Naive thymus-derived CD4-positive, alpha-beta T cell (primary cell): ENCODE data around the gene C5orf52. TPM values are rescaled to one million over a fixed set of nuclear protein-coding genes. Genes with fewer than 3 reads are reported as not detected.
"Not testable (repeated sequence)": the region's sequence is repeated elsewhere in the genome, so short reads cannot be mapped to it uniquely, and the experiment has no call there.

Experiments
- ATAC-seq: fragments of 150-1000 bp; cut with Tn5 transposase; 2 replicates; pipeline ENCODE4 v1.10.0; 2021; ENCODE audit warnings: mild to moderate bottlenecking, moderate library complexity
- CTCF ChIA-PET: fragments of 350-600 bp; sonication (Branson Sonifier 250); formaldehyde crosslinking; loops from one replicate; lab custom pipeline; 2021; ENCODE audit warnings: antibody characterized with exemption; lab: Charles Lee
- POLR2A ChIA-PET: fragments of 350-600 bp; sonication (Branson Sonifier 250); formaldehyde crosslinking; loops from one replicate; lab custom pipeline; 2021; ENCODE audit warnings: antibody characterized with exemption, inconsistent platforms; lab: Charles Lee
- DNase-seq, 9 donors: peaks; one replicate each; pipeline versions ENCODE4 v3.0.0 to v3.0.0-alpha.2; 2020 to 2022; ENCODE audit warnings: mixed read lengths in 1 of 9
- H3K27ac ChIP-seq: one replicate; pipeline ENCODE4 v1.7.0; 2013; ENCODE audit warnings: mild to moderate bottlenecking, low read depth, low read length, moderate library complexity
- H3K27me3 ChIP-seq, 2 donors: one replicate each; pipeline ENCODE4 v1.7.0; 2013; ENCODE audit warnings: low read length in 2 of 2, mild to moderate bottlenecking in 2 of 2, moderate library complexity in 2 of 2; ENCODE audit not compliant: control insufficient read depth in 2 of 2, insufficient read depth in 2 of 2
- H3K36me3 ChIP-seq, 3 experiments: 1 replicate in 2 of 3; 2 replicates in 1 of 3; pipeline ENCODE4 v1.7.0; 2013; ENCODE audit warnings: low read length in 3 of 3, mild to moderate bottlenecking in 3 of 3, moderate library complexity in 1 of 3; ENCODE audit not compliant: insufficient read depth in 3 of 3, control insufficient read depth in 2 of 3
- H3K4me1 ChIP-seq, 2 donors: one replicate each; pipeline ENCODE4 v1.7.0; 2013; ENCODE audit warnings: low read length in 2 of 2, mild to moderate bottlenecking in 2 of 2, moderate library complexity in 1 of 2; ENCODE audit not compliant: control insufficient read depth in 2 of 2, insufficient read depth in 2 of 2
- H3K4me3 ChIP-seq: 2 replicates; pipeline ENCODE4 v1.7.0; 2013; ENCODE audit warnings: mild to moderate bottlenecking, low read length
- H3K9me3 ChIP-seq, 3 experiments: 1 replicate in 2 of 3; 2 replicates in 1 of 3; pipeline ENCODE4 v1.7.0; 2013; ENCODE audit warnings: low read length in 3 of 3; ENCODE audit not compliant: control insufficient read depth in 2 of 3
- H3K27ac Mint-ChIP-seq, 9 donors: one replicate each; pipeline ENCODE4 v1.8.0; 2020 to 2022; ENCODE audit warnings: mixed read lengths in 9 of 9, mild to moderate bottlenecking in 8 of 9, moderate library complexity in 5 of 9, inconsistent platforms in 2 of 9
- H3K27me3 Mint-ChIP-seq, 5 donors: one replicate each; pipeline ENCODE4 v1.8.0; 2021 to 2022; ENCODE audit warnings: mixed read lengths in 5 of 5, mild to moderate bottlenecking in 1 of 5
- H3K36me3 Mint-ChIP-seq, 5 donors: one replicate each; pipeline ENCODE4 v1.8.0; 2020 to 2022; ENCODE audit warnings: mixed read lengths in 5 of 5, mild to moderate bottlenecking in 3 of 5, inconsistent platforms in 1 of 5
- H3K4me1 Mint-ChIP-seq, 7 donors: one replicate each; pipeline ENCODE4 v1.8.0; 2020 to 2022; ENCODE audit warnings: mixed read lengths in 7 of 7, mild to moderate bottlenecking in 3 of 7, inconsistent platforms in 1 of 7
- H3K4me3 Mint-ChIP-seq, 10 donors: one replicate each; pipeline ENCODE4 v1.8.0; 2020 to 2022; ENCODE audit warnings: mild to moderate bottlenecking in 10 of 10, mixed read lengths in 10 of 10, moderate library complexity in 6 of 10, inconsistent platforms in 2 of 10
- H3K9me3 Mint-ChIP-seq, 11 donors: one replicate each; pipeline ENCODE4 v1.8.0; 2020 to 2022; ENCODE audit warnings: mixed read lengths in 11 of 11, mild to moderate bottlenecking in 4 of 11, inconsistent platforms in 1 of 11, moderate library complexity in 1 of 11
- intact Hi-C, 2 donors: fragments of 100-400 bp; cut with micrococcal nuclease; formaldehyde crosslinking; loops; one replicate each; pipeline ENCODE4 v1.15.1; 2023
- polyA plus RNA-seq, 2 donors: library from polyadenylated mRNA; unstranded; fragments of 300-500 nt; fragmentation: Illumina TruSeq; gene quantifications; one replicate each; pipeline ENCODE4 v1.2.3, GENCODE V29; 2021
- total RNA-seq, 6 experiments: library from RNA in 5 of 6; stranded (reverse) in 5 of 6; gene quantifications; 1 replicate in 5 of 6; 2 replicates in 1 of 6; pipeline ENCODE4 v1.2.3 and lab custom pipeline; 2021 to 2026

C5orf52 gene
- total and polyA plus RNA-seq, 7 experiments from 2014 or later, result not detected

DNA sequence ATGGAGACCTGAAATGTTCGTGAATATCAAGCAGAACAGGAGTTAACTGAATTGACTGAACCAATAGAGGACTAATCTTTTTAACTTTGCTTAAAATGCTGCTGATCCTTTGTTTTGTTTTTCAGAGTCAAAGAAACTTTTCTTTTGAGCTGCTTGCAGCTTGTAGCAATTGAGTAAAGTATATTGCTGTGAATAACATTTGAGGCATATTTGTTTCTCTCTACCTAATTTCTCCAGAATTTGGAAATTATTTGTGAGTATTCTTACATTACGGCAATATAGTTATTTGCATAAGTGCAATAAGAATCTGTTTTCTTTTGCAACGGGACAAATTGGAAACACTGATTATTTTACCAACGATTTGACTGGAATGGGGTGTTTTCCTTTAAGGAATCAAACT, 27.3 kb downstream of the C5orf52 start:
- H3K36me3 Mint-ChIP-seq, H3K4me3 ChIP-seq, ATAC-seq, DNase-seq, CTCF ChIA-PET, intact Hi-C loops, H3K27me3 ChIP-seq, H3K4me3 Mint-ChIP-seq, H3K27ac ChIP-seq, H3K9me3 ChIP-seq, H3K27ac Mint-ChIP-seq, H3K4me1 Mint-ChIP-seq, POLR2A ChIA-PET, H3K4me1 ChIP-seq, H3K36me3 ChIP-seq: not testable (repeated sequence)
- Mint-ChIP-seq H3K27me3 (peaks cover 0 to 21% (median 16%) of the 10 kb centered on the region in 5 donors), H3K9me3 (peaks cover 0 to 42% (median 11%) of the 10 kb centered on the region in 11 donors)

DNA sequence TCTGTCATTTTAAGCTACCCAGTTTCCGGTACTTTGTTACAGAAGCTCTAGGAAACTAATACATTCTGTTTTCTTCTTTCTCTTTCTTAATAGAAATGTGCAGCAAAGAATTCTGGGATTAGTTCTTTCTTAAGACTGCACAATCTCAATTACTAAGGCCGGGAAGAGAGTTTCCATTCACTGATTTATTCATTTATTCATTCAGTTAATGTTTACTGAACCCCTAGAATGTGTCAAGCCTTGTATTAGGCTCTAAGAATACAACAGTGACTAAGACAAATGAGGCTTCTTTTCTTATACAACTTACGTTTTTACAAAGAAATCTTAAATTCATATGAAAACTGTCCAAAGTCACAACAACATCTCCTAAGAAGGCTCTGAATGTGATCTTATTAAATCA, 32.4 kb downstream of the C5orf52 start:
- no peak for DNase-seq
- Mint-ChIP-seq H3K27ac (no peak overlapping the region), H3K36me3 (peaks cover 0 to 2% (median 0%) of the 10 kb centered on the region in 5 donors), H3K4me3 (no peak overlapping the region), H3K27me3 (peaks cover 5 to 34% (median 13%) of the 10 kb centered on the region in 5 donors), H3K9me3 (peaks cover 0 to 28% (median 6%) of the 10 kb centered on the region in 11 donors), H3K4me1 (no peaks in the 10 kb centered on the region)
- ChIA-PET POLR2A (no interaction called here), CTCF (no interaction called here)
- Histone ChIP-seq H3K9me3 (no peaks in the 10 kb centered on the region), H3K27me3 (no peaks in the 10 kb centered on the region), H3K4me1 (no peaks in the 10 kb centered on the region), H3K27ac (no peak overlapping the region), H3K36me3 (no peaks in the 10 kb centered on the region), H3K4me3 (no peak overlapping the region)
- intact Hi-C loops, result no loop called here
- no peak for ATAC-seq

DNA sequence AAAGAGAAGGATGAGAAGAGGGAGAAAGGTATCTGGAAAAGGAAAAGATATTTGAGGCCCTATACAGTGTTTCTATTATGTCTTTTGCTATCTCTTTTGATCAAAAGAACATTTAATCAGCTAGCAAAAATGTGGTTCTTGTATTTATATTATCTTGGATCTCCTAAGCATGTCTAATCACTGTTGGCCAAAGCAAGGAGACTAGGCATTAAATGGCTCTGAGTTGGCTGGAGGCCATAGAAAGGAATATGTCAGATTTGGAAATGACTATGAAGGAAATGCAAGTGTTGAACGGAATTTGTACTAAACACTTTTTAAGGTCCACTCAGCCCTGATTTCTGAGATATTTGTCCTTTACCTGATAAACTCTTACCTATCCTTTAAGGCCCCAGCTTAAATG, 37.5 kb downstream of the C5orf52 start:
- Mint-ChIP-seq H3K27me3 (peaks cover 5 to 16% (median 13%) of the 10 kb centered on the region in 5 donors), H3K9me3 (no peaks in the 10 kb centered on the region), H3K4me1 (peaks cover 0 to 3% (median 0%) of the 10 kb centered on the region in 7 donors), H3K36me3 (peaks cover 0 to 3% (median 0%) of the 10 kb centered on the region in 5 donors), H3K27ac (no peak overlapping the region), H3K4me3 (no peak overlapping the region)
- Histone ChIP-seq H3K27ac (no peak overlapping the region), H3K4me1 (no peaks in the 10 kb centered on the region), H3K9me3 (no peaks in the 10 kb centered on the region), H3K36me3 (no peaks in the 10 kb centered on the region), H3K27me3 (no peaks in the 10 kb centered on the region), H3K4me3 (no peak overlapping the region)
- ChIA-PET CTCF (interaction anchor here (0.6 kb wide), 1 partner anchor 26 kb away, joined by 3 read pairs; no protein-coding TSS in a partner anchor), POLR2A (no interaction called here)
- ATAC-seq (no peak), DNase-seq (no peak)
- intact Hi-C loops, result no loop called here

DNA sequence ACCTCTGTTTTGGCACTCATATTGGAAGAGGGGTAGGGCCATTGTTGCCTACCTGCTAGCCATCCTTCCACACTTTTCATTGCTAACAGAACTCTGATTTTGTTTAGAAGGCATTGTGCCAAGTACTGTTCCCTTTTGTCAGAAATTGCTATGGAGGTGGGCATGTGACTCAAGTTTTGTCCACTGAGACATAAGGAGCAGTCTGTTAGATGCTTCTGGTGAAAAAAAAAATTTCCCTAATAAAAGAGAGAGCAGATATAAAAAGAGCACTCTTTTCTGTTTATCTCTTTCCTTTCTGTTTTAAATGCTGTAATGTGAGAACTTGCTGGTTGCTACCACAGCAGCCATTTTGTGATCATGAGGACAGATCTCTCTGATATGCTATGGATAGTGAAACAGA, 38.0 kb downstream of the C5orf52 start:
- no peak overlapping the region for H3K4me3 Mint-ChIP-seq
- no peaks in the 10 kb centered on the region for H3K9me3 Mint-ChIP-seq
- H3K36me3 Mint-ChIP-seq, result peaks cover 0 to 3% (median 0%) of the 10 kb centered on the region in 5 donors
- Histone ChIP-seq H3K4me1 (no peaks in the 10 kb centered on the region), H3K27ac (no peak overlapping the region), H3K4me3 (no peak overlapping the region), H3K27me3 (no peaks in the 10 kb centered on the region), H3K36me3 (no peaks in the 10 kb centered on the region), H3K9me3 (no peaks in the 10 kb centered on the region)
- DNase-seq (no peak), ATAC-seq (no peak)
- H3K27me3 Mint-ChIP-seq, result peaks cover 5 to 13% (median 12%) of the 10 kb centered on the region in 5 donors
- CTCF ChIA-PET, result no interaction called here
- H3K27ac Mint-ChIP-seq, result no peak overlapping the region
- POLR2A ChIA-PET, result no interaction called here
- H3K4me1 Mint-ChIP-seq, result peaks cover 0 to 7% (median 0%) of the 10 kb centered on the region in 7 donors
- intact Hi-C loops, result no loop called here

DNA sequence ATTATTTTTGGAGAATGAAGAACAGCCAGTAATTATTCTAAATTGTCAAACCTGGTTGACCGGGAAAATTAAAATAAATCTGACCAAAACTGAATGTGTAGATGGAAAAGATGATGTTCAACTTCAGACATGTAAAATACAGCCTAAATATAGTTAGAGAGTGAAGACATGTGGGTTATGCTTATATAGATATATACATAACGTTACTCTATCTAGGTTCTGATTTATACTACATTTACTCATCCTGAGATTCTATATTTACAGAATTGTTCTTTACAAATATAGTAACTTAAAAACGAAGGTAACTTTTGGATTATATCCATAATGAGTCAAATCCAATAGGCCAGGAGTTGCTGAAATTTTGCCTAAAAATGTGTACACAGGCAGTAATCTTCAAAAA, 39.1 kb downstream of the C5orf52 start:
- H3K27me3 ChIP-seq, result no peaks in the 10 kb centered on the region
- Mint-ChIP-seq H3K27me3 (peaks cover 2 to 13% (median 6%) of the 10 kb centered on the region in 5 donors), H3K4me3 (no peak overlapping the region), H3K4me1 (peaks cover 0 to 12% (median 0%) of the 10 kb centered on the region in 7 donors), H3K36me3 (peaks cover 0 to 6% (median 0%) of the 10 kb centered on the region in 5 donors), H3K9me3 (no peaks in the 10 kb centered on the region), H3K27ac (no peak overlapping the region)
- ChIA-PET CTCF (no interaction called here), POLR2A (no interaction called here)
- no peak for ATAC-seq
- no peaks in the 10 kb centered on the region for H3K9me3 ChIP-seq
- no peaks in the 10 kb centered on the region for H3K36me3 ChIP-seq
- DNase-seq, result no peak
- intact Hi-C loops, result loop anchor here in 1 of 2 donors (5.0 kb wide), 1 partner anchor 773 kb away; no protein-coding TSS in a partner anchor
- H3K4me3 ChIP-seq, result no peak overlapping the region
- no peak overlapping the region for H3K27ac ChIP-seq
- H3K4me1 ChIP-seq, result no peaks in the 10 kb centered on the region

DNA sequence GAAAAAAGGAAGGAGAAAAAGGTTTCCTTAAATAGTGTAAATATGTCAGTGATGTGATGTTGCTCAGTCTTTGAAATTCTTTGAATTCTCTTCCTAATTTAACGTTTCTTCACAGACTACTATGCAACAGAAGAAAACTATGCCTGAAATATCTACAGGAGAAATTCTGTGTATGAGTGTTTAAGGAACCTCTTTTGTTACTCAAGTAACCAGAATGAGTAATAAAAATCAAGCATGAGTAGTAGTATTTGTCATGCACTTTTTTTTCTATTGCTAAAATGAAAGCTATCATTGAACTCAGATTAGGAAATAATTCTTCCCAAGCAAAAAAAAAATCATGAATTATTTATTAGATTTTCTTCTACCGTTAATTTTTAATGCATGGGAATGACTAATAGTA, 39.5 kb downstream of the C5orf52 start:
- CTCF ChIA-PET, result no interaction called here

More for the DNA sequence above, 39.5 kb downstream of the C5orf52 start:
- H3K36me3 Mint-ChIP-seq, result peaks cover 0 to 6% (median 0%) of the 10 kb centered on the region in 5 donors
- POLR2A ChIA-PET, result no interaction called here
- H3K27me3 Mint-ChIP-seq, result peaks cover 2 to 12% (median 4%) of the 10 kb centered on the region in 5 donors
- H3K9me3 ChIP-seq, result no peaks in the 10 kb centered on the region
- no peak overlapping the region for H3K4me3 Mint-ChIP-seq
- DNase-seq (no peak), ATAC-seq (no peak)
- H3K9me3 Mint-ChIP-seq, result no peaks in the 10 kb centered on the region
- no peaks in the 10 kb centered on the region for H3K4me1 ChIP-seq
- H3K4me1 Mint-ChIP-seq, result peaks cover 0 to 13% (median 0%) of the 10 kb centered on the region in 7 donors
- no peak overlapping the region for H3K27ac ChIP-seq
- intact Hi-C loops, result loop anchor here in 1 of 2 donors (5.0 kb wide), 1 partner anchor 774 kb away; no protein-coding TSS in a partner anchor
- H3K27me3 ChIP-seq, result no peaks in the 10 kb centered on the region
- no peak overlapping the region for H3K27ac Mint-ChIP-seq
- no peak overlapping the region for H3K4me3 ChIP-seq
- H3K36me3 ChIP-seq, result no peaks in the 10 kb centered on the region
